ENCODE measurements around the gene SLC32A1.

GRCh38 chr20:38714308-38714707 is 10.0 kb upstream of the SLC32A1 start:
- no peak for TF ChIP-seq CTCF (IDR thresholded peaks at IDR 0.05; ENCODE audit: insufficient read depth, low read depth, low read length)
- no peak for TF ChIP-seq EZH2 (IDR thresholded peaks at IDR 0.05; ENCODE audit: insufficient read depth, low read length)

Measured in astrocyte (in vitro differentiated cells and primary cell).